Skin epidermis (tissue), 12 donors: ENCODE results near the gene ATP6V0D1.
A peak's percentile ranks its signal among the peaks of the same experiment; 100 is the strongest.

ENCODE experiments used
- H3K27ac ChIP-seq, 21 experiments: fragments of 200-600 bp; sonication (generic) in 11 of 21; one replicate each; pipeline ENCODE4 v1.5.0; 2020; ENCODE audit warnings: mild to moderate bottlenecking in 3 of 21, inconsistent platforms in 2 of 21, moderate library complexity in 2 of 21
- H3K4me3 ChIP-seq, 7 experiments: fragments of 200-600 bp; sonication (generic) in 2 of 7; one replicate each; pipeline ENCODE4 v1.5.0; 2020; ENCODE audit warnings: inconsistent platforms in 2 of 7, mild to moderate bottlenecking in 2 of 7, moderate library complexity in 1 of 7

ATP6V0D1 gene

GRCh38 chr16:67449336-67449735 lies 31.6 kb downstream of the ATP6V0D1 start:
- peak overlapping the region in 1 of 21 experiments; percentile 53 for H3K27ac ChIP-seq

GRCh38 chr16:67448580-67448979 lies 32.4 kb downstream of the ATP6V0D1 start:
- Histone ChIP-seq H3K4me3 (no peak overlapping the region), H3K27ac (no peak overlapping the region)

More at GRCh38 chr16:67449336-67449735, 31.6 kb downstream of the ATP6V0D1 start:
- no peak overlapping the region for H3K4me3 ChIP-seq

- Histone ChIP-seq H3K4me3 (no peak overlapping the region), H3K27ac (peak overlapping the region in 4 of 21 experiments; percentile 8 to 53 (median 28))
Observed at GRCh38 chr16:67447508-67448076, 33.4 kb downstream of the ATP6V0D1 start.

GRCh38 chr16:67446968-67447507 lies 33.9 kb downstream of the ATP6V0D1 start:
- peak overlapping the region in 4 of 21 experiments; percentile 8 to 53 (median 28) for H3K27ac ChIP-seq

GRCh38 chr16:67445913-67446907 lies 34.7 kb downstream of the ATP6V0D1 start:
- no peak overlapping the region for H3K4me3 ChIP-seq
- peak overlapping the region in 4 of 21 experiments; percentile 2 to 53 (median 28) for H3K27ac ChIP-seq

More at GRCh38 chr16:67446968-67447507, 33.9 kb downstream of the ATP6V0D1 start:
- H3K4me3 ChIP-seq: no peak overlapping the region

GRCh38 chr16:67445441-67445912 lies 35.5 kb downstream of the ATP6V0D1 start:
- H3K27ac ChIP-seq: peak overlapping the region in 2 of 21 experiments; percentile 2 to 8
- H3K4me3 ChIP-seq: no peak overlapping the region

- H3K4me3 ChIP-seq: no peak overlapping the region
- H3K27ac ChIP-seq: peak overlapping the region in 1 of 21 experiments; percentile 2
Observed at GRCh38 chr16:67445126-67445426, 35.9 kb downstream of the ATP6V0D1 start.

GRCh38 chr16:67444259-67445125 lies 36.5 kb downstream of the ATP6V0D1 start:
- Histone ChIP-seq H3K4me3 (no peak overlapping the region), H3K27ac (peak overlapping the region in 3 of 21 experiments; percentile 2 to 23 (median 22))

GRCh38 chr16:67443265-67443664 lies 37.7 kb downstream of the ATP6V0D1 start:
- peak overlapping the region in 3 of 21 experiments; percentile 22 to 56 (median 27) for H3K27ac ChIP-seq
- no peak overlapping the region for H3K4me3 ChIP-seq

GRCh38 chr16:67442581-67443255 lies 38.2 kb downstream of the ATP6V0D1 start:
- H3K27ac ChIP-seq: peak overlapping the region in 2 of 21 experiments; percentile 8 to 56

GRCh38 chr16:67441907-67442306 lies 39.0 kb downstream of the ATP6V0D1 start:
- no peak overlapping the region for H3K4me3 ChIP-seq
- peak overlapping the region in 1 of 21 experiments; percentile 8 for H3K27ac ChIP-seq

More at GRCh38 chr16:67442581-67443255, 38.2 kb downstream of the ATP6V0D1 start:
- H3K4me3 ChIP-seq: no peak overlapping the region

- Histone ChIP-seq H3K27ac (peak overlapping the region in 2 of 21 experiments; percentile 20 to 43), H3K4me3 (no peak overlapping the region)
Observed at GRCh38 chr16:67441271-67441753, 39.6 kb downstream of the ATP6V0D1 start.

GRCh38 chr16:67438824-67439393 lies 42.0 kb downstream of the ATP6V0D1 start:
- Histone ChIP-seq H3K4me3 (no peak overlapping the region), H3K27ac (peak overlapping the region in 2 of 21 experiments; percentile 23 to 51)

- Histone ChIP-seq H3K4me3 (no peak overlapping the region), H3K27ac (no peak overlapping the region)
Observed at GRCh38 chr16:67438098-67438791, 42.7 kb downstream of the ATP6V0D1 start.

- no peak overlapping the region for H3K27ac ChIP-seq
- H3K4me3 ChIP-seq: no peak overlapping the region
Observed at GRCh38 chr16:67437513-67437912, 43.4 kb downstream of the ATP6V0D1 start.

- H3K27ac ChIP-seq: no peak overlapping the region
- H3K4me3 ChIP-seq: no peak overlapping the region
Observed at GRCh38 chr16:67436640-67437193, 44.2 kb downstream of the ATP6V0D1 start.

- H3K27ac ChIP-seq: no peak overlapping the region
Observed at GRCh38 chr16:67435758-67436164, 45.2 kb downstream of the ATP6V0D1 start.

More at GRCh38 chr16:67435758-67436164, 45.2 kb downstream of the ATP6V0D1 start:
- H3K4me3 ChIP-seq: no peak overlapping the region
